COR-L47 (cell line): ENCODE data around the gene DIMT1.

ENCODE experiments used
- DNase-seq: peaks from one replicate; lab custom pipeline; 2025; lab: John Stamatoyannopoulos, UW

DIMT1 gene

DNA sequence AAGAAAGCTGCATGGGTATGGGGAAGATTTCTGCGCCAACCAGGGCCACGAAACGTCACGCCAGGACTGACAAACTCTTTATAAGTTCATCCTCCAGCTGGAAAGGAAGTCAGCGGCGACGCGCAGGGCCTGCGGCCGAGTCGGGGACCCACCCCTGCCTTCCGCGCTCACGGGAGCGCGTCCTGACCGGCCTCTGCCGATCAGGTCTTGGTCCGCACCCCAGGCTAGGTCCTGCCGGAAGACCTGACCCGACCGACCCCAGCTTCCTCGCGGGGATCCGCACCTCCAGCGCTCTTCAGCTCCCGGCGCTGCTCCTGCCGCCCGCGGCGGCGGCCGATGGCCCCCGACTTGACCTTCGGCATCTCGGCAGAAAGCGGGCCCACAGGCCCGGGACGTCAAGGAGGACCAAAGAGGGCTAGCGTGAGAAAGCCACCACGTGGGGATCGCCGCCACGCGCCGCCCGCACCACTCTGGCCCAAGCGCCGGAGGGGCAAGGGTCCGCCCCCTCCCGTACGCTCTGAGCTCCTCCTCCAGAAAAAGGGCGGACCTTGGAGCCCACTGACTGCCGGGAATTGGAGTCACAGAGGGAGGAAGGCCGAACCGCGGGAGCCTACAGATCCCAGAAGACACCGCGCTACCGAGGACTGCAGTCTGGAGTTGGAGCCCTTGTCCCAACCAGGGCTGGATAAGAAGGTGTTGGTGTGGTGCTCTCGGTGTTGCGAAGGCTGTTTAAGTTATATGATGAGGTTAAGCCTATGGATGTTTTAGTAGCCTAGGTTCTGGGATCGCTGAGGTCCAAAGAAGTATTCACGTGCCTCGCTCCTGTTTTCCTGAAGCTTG, at the start of gene DIMT1:
Gene DIMT1, minus strand, starts transcription at position 495 of the 840 bp plus-strand sequence. Its CDS starts 133 bp downstream, at position 362.
- DNase-seq: peak; percentile 93

GRCh38 chr5:62450259-62450658, 46.6 kb upstream of the DIMT1 start:
- no peak for DNase-seq

- no peak for DNase-seq
Observed at GRCh38 chr5:62448528-62448927, 44.8 kb upstream of the DIMT1 start.

DNA sequence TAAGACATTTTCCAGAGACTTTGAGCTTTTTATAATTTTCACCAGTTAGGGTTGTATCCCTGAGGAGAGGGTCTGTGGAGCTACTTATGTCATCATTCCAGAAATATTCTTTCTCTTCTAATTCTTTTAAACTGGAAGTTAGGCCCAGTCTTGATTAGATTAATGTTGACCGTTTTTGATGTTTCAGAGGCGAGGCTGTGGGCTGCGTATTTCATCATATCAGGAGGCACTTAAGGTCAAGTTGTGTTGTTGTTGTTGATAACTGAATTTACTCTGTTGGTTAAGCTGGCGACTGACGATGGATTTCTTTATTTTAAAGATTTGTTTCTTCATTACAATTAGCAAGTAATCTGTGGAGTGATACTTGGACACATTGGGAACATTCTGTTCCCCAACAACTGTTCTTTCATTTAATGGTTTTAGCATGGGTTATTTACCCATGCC, 28.9 kb upstream of the DIMT1 start:
- DNase-seq: no peak

GRCh38 chr5:62431735-62432620, 28.3 kb upstream of the DIMT1 start:
- DNase-seq: no peak

- no peak for DNase-seq
Observed at GRCh38 chr5:62424763-62425162, 21.1 kb upstream of the DIMT1 start.

GRCh38 chr5:62421414-62421813, 17.7 kb upstream of the DIMT1 start:
- DNase-seq: no peak

GRCh38 chr5:62419609-62420008, 15.9 kb upstream of the DIMT1 start:
- DNase-seq: no peak

DNA sequence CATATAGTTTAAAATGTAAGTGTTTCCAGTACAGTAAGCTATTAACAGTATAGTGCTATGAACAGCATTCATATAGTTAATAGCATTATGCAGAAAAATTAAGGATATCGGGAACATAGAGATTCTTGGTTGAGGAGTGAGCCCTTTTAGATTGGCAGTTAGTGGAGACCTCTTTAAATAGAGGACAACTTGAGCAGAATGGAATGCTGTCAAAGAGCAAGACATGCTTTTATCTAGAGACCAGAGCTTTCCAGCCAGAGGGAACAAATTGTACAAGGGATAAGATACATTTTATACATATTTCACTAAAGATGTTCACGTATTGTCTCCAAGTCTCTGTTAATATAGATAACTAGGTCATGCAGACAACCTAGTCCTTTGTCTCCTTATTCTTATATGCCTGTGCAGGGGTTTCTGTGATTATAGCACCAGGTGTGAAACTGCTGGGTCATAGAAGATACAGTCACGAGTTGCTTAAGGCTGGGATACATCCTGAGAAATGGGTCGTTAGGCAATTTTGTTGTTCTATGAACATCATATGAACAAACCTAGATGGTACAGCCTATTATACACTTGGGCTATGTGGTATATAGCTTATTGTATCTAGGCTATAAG, 14.9 kb upstream of the DIMT1 start:
- no peak for DNase-seq

GRCh38 chr5:62413711-62414110, 10.0 kb upstream of the DIMT1 start:
- DNase-seq: no peak

- peak; percentile 100 for DNase-seq
Observed at GRCh38 chr5:62412549-62413329, 9.0 kb upstream of the DIMT1 start, which contains the start of gene IPO11. IPO11 (plus strand) TSS chr5:62412763; CDS start chr5:62437280, 24,517 bp downstream.

DNA sequence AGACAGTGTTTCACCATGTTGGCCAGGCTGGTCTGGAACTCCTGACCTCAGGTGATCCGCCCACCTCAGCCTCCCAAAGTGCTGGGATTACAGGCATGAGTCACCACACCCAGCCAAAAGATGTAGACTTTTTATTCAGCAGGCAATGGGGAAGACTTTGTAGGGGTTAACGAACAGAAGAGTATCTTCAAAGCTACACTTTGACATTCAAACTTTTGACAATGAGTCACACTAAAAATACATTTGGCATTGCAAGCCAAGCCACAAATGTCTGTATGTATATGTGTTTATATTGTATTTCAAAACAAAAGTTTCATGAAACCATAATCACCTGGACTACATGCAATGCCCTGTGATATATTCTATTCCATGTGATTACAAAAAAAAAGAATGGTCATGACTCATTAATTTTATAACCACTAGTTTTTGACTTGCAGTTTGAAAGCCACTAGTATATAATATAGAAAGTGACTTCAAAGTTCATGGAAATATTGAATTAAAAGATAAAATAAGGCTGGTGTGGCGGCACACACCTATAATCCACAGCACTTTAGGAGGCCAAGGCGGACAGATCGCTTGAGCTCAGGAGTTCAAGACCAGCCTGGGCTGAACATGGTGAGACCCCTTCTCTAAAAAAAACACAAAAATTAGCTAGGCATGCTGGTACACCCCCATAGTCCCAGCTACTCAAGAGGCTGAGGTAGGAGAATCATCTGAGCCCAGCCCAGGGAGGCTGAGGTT, 8.3 kb downstream of the DIMT1 start:
- DNase-seq: no peak

GRCh38 chr5:62386824-62387223, 16.9 kb downstream of the DIMT1 start:
- no peak for DNase-seq

- DNase-seq: no peak
Observed at GRCh38 chr5:62385816-62386400, 17.8 kb downstream of the DIMT1 start.

DNA sequence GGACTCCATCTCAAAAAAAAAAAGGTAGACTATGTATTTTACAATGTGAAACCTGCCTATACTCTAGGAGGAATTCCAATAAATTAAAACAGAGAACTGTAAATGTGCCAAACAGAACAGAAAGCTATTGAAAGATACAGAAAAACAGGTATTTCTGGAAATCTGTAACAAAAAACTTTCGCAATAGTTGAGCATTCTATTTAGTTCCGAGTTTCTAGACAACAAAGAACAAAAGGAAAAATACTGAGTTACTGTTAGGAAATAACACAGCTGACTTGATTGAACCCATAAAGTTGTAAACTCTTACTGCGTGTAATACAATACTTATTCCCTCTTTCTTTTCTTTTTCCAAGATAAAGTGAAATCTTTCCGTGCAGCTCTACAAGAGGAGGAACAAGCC, 18.6 kb downstream of the DIMT1 start:
- DNase-seq: no peak

- DNase-seq: no peak
Observed at GRCh38 chr5:62376064-62376463, 27.6 kb downstream of the DIMT1 start.

DNA sequence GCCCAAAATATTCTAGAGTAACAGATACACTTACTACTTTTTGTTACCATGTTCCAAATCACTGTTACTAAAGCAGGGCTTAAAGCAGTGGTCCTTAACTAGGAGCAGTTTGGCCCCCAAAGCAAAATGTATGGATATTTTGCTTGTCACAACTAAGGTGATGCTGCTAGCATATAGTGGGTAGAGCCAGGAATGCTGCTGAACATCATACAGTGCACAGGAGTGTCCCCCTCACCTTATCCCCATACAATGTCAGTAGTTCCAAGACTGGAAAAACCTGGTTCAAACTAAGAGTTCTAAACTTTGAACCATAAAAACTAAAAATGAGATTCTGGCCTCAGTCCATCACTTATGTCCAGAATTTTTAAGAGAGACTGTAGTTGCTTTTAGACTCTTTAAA, 28.1 kb downstream of the DIMT1 start:
- DNase-seq: no peak

- no peak for DNase-seq
Observed at GRCh38 chr5:62374090-62374489, 29.6 kb downstream of the DIMT1 start.

GRCh38 chr5:62373382-62373781, 30.3 kb downstream of the DIMT1 start:
- DNase-seq: no peak

- no peak for DNase-seq
Observed at GRCh38 chr5:62372600-62372999, 31.1 kb downstream of the DIMT1 start.
